Measurements from ENCODE around the gene MBOAT1.

DNA sequence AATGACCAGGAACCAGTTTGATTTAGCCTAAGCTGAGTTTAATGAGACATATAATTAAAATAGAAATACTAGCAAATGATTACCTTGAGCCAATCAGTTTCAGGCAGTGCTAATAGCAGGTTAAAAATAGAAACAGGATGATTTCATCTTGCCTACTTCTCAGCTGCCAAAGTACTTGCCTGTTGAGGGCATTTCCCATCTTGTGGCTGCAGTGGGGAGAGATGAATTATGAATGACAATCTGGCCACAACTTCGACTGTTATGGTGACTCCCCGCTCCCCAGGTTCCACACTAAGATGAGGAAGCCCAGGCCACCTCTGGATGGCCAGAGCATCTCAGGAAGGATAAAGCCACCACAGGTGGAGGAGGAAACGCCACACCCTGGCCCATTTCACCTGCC lies 31.3 kb downstream of the MBOAT1 start:
- no peak for TF ChIP-seq GATA2 (IDR thresholded peaks at IDR 0.05; ENCODE audit: low read depth, low read length)
- TF ChIP-seq GATA3 (IDR thresholded peaks at IDR 0.05; ENCODE audit: low read depth, low read length) = no peak

Measured in SH-SY5Y (cell line).